ENCODE data around the gene CTSD. TPM values are rescaled to one million over a fixed set of nuclear protein-coding genes. Genes with fewer than 3 reads are reported as not detected.
A peak's percentile ranks its signal among the peaks of the same experiment; 100 is the strongest.

CTSD gene
- total RNA-seq, 3 donors from 2014 or later (not counting 1 experiment from before 2014, with no cell fraction given), result 388 to 446 (median 415) TPM

DNA sequence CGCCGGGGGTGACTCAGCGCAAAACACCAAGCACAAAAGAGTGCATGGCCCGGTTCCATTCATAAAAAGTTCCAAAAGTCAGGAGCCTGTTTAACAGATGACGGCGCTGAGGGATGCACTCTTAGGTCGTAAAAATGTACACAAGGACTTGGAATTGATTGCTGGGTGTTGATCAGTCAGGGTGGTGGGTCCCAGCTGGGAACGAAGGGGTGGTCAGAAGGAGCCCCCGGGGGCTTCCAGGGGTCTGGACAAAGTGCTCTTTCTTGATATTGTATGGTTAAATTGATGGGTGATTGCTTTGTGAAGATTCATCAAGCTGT, 34.1 kb downstream of the CTSD start:
- Mint-ChIP-seq H3K4me1 (peaks cover 54 to 62% of the 10 kb centered on the region in 2 donors), H3K4me3 (peak overlapping the region; percentile 57), H3K27ac (no peak overlapping the region), H3K36me3 (no peaks in the 10 kb centered on the region), H3K9me3 (no peaks in the 10 kb centered on the region), H3K27me3 (ENCODE audit: low read depth in 2 of 2) (peaks cover 24 to 40% of the 10 kb centered on the region in 2 donors)
- TF ChIP-seq, protein P1, sequence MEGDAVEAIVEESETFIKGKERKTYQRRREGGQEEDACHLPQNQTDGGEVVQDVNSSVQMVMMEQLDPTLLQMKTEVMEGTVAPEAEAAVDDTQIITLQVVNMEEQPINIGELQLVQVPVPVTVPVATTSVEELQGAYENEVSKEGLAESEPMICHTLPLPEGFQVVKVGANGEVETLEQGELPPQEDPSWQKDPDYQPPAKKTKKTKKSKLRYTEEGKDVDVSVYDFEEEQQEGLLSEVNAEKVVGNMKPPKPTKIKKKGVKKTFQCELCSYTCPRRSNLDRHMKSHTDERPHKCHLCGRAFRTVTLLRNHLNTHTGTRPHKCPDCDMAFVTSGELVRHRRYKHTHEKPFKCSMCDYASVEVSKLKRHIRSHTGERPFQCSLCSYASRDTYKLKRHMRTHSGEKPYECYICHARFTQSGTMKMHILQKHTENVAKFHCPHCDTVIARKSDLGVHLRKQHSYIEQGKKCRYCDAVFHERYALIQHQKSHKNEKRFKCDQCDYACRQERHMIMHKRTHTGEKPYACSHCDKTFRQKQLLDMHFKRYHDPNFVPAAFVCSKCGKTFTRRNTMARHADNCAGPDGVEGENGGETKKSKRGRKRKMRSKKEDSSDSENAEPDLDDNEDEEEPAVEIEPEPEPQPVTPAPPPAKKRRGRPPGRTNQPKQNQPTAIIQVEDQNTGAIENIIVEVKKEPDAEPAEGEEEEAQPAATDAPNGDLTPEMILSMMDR (IDR thresholded peaks at IDR 0.05), result no peak
- Histone ChIP-seq H3K27ac (ENCODE audit: low read length) (no peak overlapping the region), H3K4me1 (ENCODE audit: control insufficient read depth, insufficient read depth, low read length) (peaks cover 40% of the 10 kb centered on the region), H3K27me3 (ENCODE audit: control insufficient read depth, insufficient read depth, low read length) (no peaks in the 10 kb centered on the region), H3K36me3 (ENCODE audit: control insufficient read depth, insufficient read depth, low read length) (no peaks in the 10 kb centered on the region), H3K4me3 (ENCODE audit: low read length) (no peak overlapping the region), H3K9me3 (ENCODE audit: control insufficient read depth, insufficient read depth, low read length) (no peaks in the 10 kb centered on the region)
- intact Hi-C loops (cut with micrococcal nuclease), result no loop called here
- 84% methylated on average over 9 of the region's 9 CpGs for WGBS (ENCODE audit: insufficient coverage)
- DNase-seq (no peak), ATAC-seq (no peak)

DNA sequence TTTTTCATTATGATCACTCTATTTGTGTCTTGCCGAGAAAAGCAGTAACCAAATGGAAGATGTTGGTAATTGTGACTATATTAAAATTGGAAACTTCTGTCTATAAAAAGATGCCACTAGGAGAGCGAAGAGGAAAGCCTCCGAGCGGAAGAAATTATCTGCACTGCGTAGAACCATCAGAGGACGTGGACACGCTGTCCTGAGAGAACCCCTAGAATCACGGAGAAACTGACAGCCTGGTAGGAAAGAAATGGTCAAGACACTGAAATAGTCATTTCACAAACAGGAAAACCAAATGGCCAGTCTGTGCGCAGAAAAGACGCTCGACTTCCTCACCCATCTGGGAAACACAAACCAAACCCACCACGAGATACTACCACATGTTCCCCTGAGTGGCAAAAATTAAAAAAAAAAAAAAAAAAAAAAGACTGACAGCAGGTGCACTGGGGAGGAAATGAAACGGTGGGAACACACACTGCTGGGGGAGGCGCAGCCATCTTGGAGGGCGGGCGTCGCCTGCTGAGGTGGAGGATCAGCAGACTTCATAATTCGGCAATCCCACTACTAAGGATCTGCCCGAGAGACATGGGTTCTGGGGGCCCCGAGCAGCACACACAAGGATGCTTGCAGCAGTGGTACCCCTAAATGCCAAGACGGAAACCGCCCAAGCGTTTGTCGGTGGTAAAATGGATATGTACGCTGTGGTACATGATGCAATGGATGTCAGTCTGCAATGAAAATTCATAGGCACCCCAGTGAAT, 34.6 kb downstream of the CTSD start:
- no peak overlapping the region for H3K4me3 ChIP-seq (ENCODE audit: low read length)
- ATAC-seq, result peak in 1 of 3 donors; percentile 53
- peak overlapping the region; percentile 25 to 51 for H3K27ac Mint-ChIP-seq

DNA sequence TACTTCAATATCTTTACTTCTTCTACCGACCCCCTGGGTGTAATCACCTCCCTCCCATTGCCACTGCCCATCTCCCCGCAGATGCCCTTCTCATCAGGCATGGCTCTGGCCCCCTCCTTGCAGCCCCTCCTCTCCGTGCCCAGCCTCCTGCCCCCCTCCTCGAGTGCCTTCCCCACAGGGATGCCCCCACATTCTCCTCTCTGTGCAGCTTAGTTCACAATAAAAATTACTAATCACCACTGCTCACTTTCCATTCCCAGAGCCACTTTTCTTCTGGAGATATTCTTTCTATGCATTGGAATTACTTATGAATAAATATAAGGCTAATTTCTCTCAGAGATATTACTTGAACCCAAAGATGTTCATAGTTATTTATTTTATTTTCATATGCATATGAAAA, 35.4 kb downstream of the CTSD start:
- H3K4me3 Mint-ChIP-seq, result no peak overlapping the region
- no peak for DNase-seq
- Histone ChIP-seq H3K4me3 (ENCODE audit: low read length) (no peak overlapping the region), H3K27ac (ENCODE audit: low read length) (no peak overlapping the region), H3K4me1 (ENCODE audit: control insufficient read depth, insufficient read depth, low read length) (peaks cover 26% of the 10 kb centered on the region), H3K27me3 (ENCODE audit: control insufficient read depth, insufficient read depth, low read length) (no peaks in the 10 kb centered on the region), H3K36me3 (ENCODE audit: control insufficient read depth, insufficient read depth, low read length) (no peaks in the 10 kb centered on the region), H3K9me3 (ENCODE audit: control insufficient read depth, insufficient read depth, low read length) (no peaks in the 10 kb centered on the region)
- intact Hi-C loops (cut with micrococcal nuclease), result no loop called here
- H3K27me3 Mint-ChIP-seq (ENCODE audit: low read depth in 2 of 2), result peaks cover 13 to 26% of the 10 kb centered on the region in 2 donors
- H3K27ac Mint-ChIP-seq, result peak overlapping the region in 1 of 2 donors; percentile 25
- H3K36me3 Mint-ChIP-seq, result no peaks in the 10 kb centered on the region
- ATAC-seq, result no peak
- peaks cover 41 to 48% of the 10 kb centered on the region in 2 donors for H3K4me1 Mint-ChIP-seq
- TF ChIP-seq, protein P1 (IDR thresholded peaks at IDR 0.05), result no peak
- no peaks in the 10 kb centered on the region for H3K9me3 Mint-ChIP-seq
- WGBS (ENCODE audit: insufficient coverage), result 79% methylated on average over 4 of the region's 4 CpGs

More for the DNA sequence above, 34.6 kb downstream of the CTSD start:
- TF ChIP-seq, protein P1 (IDR thresholded peaks at IDR 0.05), result no peak
- peak overlapping the region; percentile 14 for H3K27ac ChIP-seq (ENCODE audit: low read length)
- 35% methylated on average over 21 of the region's 25 CpGs for WGBS (ENCODE audit: insufficient coverage)
- Mint-ChIP-seq H3K36me3 (no peaks in the 10 kb centered on the region), H3K9me3 (no peaks in the 10 kb centered on the region), H3K4me3 (peak overlapping the region; percentile 67), H3K4me1 (peaks cover 49 to 56% of the 10 kb centered on the region in 2 donors), H3K27me3 (ENCODE audit: low read depth in 2 of 2) (peaks cover 21 to 35% of the 10 kb centered on the region in 2 donors)
- H3K9me3 ChIP-seq (ENCODE audit: control insufficient read depth, insufficient read depth, low read length), result no peaks in the 10 kb centered on the region
- H3K36me3 ChIP-seq (ENCODE audit: control insufficient read depth, insufficient read depth, low read length), result no peaks in the 10 kb centered on the region
- H3K27me3 ChIP-seq (ENCODE audit: control insufficient read depth, insufficient read depth, low read length), result no peaks in the 10 kb centered on the region
- intact Hi-C loops (cut with micrococcal nuclease), result no loop called here
- peaks cover 34% of the 10 kb centered on the region for H3K4me1 ChIP-seq (ENCODE audit: control insufficient read depth, insufficient read depth, low read length)
- peak in 1 of 2 donors; percentile 44 for DNase-seq

All from natural killer cell (primary cell).